ENCODE data around the gene PCDHGA4. TPM values are rescaled to one million over a fixed set of nuclear protein-coding genes. Genes with fewer than 3 reads are reported as not detected.
"Not testable (repeated sequence)": the region's sequence is repeated elsewhere in the genome, so short reads cannot be mapped to it uniquely, and the experiment has no call there.

The PCDHGA4 gene
- total RNA-seq, 1 donor from 2014 or later, result 0.53 TPM

- ATAC-seq; DNase-seq (ENCODE audit: low spot score): not testable (repeated sequence)
These were observed 8.8 kb upstream of the PCDHGA4 start for GRCh38 chr5:141346017-141346416.

DNA sequence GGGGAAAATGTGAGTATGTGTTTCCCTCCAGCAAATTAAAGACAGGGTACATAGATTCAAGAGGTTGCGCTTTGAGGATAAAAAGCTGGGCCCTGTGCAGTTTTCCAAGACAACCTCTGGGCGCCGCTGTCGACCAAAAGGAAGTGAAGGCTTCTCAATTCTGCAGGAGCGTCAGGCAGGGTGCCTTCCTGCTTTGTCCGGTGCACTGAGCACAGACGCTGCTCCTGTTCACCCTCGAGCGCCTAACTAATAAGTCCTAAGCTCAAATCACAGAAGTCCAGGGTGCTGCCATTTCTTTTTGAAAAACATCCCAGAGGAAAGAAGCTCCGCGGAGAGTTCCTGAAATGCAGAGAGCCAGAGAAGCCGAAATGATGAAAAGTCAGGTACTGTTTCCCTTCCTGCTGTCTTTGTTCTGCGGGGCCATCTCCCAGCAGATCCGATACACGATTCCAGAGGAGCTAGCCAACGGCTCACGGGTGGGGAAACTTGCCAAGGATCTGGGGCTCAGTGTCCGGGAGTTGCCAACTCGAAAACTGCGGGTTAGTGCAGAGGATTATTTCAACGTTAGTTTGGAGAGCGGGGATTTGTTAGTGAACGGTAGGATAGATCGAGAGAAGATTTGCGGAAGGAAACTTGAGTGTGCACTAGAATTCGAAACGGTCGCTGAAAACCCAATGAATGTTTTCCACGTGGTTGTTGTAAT is 4.8 kb upstream of the PCDHGA4 start, which contains the start of gene PCDHGB1:
PCDHGB1 (plus strand) TSS at position 183 of the 703 bp plus-strand sequence; CDS start at position 345, 162 bp downstream.
- DNase-seq (ENCODE audit: low spot score) (no peak), ATAC-seq (peak; percentile 44)

DNA sequence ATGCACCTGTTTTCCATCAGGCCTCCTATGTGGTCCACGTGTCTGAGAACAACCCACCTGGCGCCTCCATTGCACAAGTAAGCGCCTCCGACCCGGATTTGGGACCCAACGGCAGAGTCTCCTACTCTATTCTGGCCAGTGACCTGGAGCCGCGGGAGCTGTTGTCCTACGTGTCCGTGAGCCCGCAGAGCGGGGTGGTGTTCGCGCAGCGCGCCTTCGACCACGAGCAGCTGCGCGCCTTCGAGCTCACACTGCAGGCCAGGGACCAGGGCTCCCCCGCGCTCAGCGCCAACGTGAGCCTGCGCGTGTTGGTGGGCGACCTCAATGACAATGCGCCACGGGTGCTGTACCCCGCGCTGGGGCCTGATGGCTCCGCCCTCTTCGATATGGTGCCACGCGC is 3.2 kb upstream of the PCDHGA4 start:
- no peak for DNase-seq (ENCODE audit: low spot score)

GRCh38 chr5:141355641-141356040 is 820 bp downstream of the PCDHGA4 start:
- no peak for ATAC-seq
- DNase-seq (ENCODE audit: low spot score), result no peak

More for the DNA sequence above, 3.2 kb upstream of the PCDHGA4 start:
- ATAC-seq, result no peak

DNA sequence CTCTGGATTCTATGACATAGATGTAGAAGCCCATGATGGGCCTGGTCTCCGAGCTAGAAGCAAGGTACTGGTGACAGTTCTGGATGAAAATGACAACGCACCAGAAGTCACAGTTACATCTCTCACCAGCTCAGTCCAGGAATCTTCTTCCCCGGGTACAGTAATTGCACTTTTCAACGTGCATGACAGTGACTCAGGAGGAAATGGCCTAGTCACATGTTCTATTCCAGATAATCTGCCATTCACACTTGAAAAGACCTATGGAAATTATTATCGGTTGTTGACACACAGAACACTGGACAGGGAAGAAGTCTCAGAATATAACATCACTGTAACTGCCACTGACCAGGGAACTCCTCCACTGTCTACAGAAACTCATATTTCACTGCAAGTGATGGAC is 1.3 kb downstream of the PCDHGA4 start:
- ATAC-seq (no peak), DNase-seq (ENCODE audit: low spot score) (no peak)

- no peak for ATAC-seq
- no peak for DNase-seq (ENCODE audit: low spot score)
These were observed 2.1 kb downstream of the PCDHGA4 start for GRCh38 chr5:141356950-141357349.

DNA sequence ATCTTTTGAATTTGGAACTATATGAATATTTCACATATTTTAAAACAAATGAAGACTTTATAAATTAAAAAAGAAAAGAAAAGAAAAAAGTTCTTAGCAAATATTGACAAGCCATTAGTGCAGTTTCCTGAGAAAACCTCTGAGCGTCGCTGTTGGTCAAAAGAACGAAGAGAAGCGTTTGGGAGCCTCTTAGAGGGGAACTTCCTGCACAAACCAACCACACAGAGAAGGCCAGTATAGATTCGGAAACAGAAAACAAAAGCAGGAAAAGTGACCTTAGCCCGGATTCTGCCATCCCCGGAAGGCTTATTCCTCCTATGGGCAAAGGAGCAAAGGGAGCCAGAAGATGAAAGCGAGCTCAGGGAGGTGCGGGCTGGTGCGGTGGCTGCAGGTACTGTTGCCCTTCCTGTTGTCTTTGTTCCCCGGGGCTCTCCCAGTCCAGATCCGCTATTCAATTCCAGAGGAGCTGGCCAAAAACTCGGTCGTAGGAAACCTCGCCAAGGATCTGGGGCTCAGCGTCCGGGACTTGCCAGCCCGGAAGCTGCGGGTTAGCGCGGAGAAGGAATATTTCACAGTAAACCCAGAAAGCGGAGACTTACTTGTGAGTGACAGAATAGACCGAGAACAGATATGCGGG is 5.1 kb downstream of the PCDHGA4 start, which contains the start of gene PCDHGB2:
PCDHGB2 (plus strand) TSS at position 205 of the 637 bp plus-strand sequence; CDS start at position 347, 142 bp downstream.
- peak; percentile 41 for ATAC-seq

DNA sequence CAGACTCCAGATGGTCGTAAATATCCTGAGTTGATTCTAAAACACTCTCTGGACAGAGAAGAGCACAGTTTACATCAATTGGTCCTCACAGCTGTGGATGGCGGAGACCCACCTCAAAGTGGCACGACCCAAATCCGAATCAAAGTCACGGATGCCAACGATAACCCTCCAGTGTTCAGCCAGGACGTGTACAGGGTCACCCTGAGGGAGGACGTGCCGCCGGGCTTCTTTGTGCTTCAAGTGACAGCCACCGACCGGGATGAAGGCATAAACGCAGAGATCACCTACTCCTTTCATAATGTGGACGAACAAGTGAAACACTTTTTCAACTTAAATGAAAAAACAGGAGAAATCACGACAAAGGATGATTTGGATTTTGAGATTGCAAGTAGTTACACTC is 5.9 kb downstream of the PCDHGA4 start:
- DNase-seq (ENCODE audit: low spot score), result no peak

More for the DNA sequence above, 5.1 kb downstream of the PCDHGA4 start, which contains the start of gene PCDHGB2:
- DNase-seq (ENCODE audit: low spot score), result no peak

DNA sequence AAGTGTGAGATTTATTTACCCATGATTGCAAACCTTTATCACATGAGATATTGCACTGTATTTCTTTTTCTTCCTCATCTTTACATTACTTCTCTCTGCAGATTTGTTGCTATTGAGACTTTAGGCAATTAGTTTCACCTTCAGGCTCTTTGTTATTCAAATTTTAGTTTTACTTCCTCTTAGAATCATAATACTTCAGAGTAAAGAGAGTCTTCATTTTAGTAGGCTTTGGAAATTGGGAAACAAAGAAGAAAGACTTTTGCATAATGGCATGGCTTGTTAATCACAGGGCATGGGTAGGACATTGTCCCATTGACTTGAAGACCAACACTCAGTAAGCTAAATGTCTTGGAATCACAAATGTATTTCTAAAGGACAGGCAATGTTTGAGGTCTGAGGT is 7.9 kb downstream of the PCDHGA4 start:
- ATAC-seq (no peak), DNase-seq (ENCODE audit: low spot score) (no peak)

More for the DNA sequence above, 5.9 kb downstream of the PCDHGA4 start:
- ATAC-seq, result no peak

DNA sequence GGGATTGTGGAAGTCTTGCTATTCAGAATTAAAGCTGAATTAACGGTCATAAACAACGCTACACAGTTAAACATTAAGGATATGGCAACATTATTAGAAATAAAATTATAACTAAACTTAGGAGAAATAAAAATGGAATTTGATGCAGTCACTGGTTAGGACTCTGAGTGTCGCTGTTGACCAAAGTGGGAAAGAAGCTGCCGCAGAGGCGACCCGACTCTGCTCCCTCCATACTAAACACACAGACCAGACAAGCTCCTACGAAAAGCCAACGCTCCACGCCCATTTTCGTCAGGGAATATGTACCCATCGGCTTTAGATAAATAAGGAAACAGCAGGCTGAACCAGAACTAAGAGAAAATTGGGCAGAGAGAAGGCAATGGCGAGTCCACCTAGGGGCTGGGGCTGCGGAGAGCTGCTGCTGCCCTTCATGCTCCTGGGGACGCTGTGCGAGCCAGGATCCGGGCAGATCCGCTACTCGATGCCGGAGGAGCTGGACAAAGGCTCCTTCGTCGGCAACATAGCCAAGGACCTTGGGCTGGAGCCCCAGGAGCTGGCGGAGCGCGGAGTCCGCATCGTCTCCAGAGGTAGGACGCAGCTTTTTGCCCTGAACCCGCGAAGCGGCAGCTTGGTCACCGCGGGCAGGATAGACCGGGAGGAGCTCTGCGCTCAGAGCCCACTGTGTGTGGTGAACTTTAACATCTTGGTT is 9.3 kb downstream of the PCDHGA4 start, which contains the start of gene PCDHGA5:
PCDHGA5 (plus strand) TSS at position 211 of the 709 bp plus-strand sequence; CDS start at position 380, 169 bp downstream.
- no peak for ATAC-seq
- DNase-seq (ENCODE audit: low spot score), result no peak

DNA sequence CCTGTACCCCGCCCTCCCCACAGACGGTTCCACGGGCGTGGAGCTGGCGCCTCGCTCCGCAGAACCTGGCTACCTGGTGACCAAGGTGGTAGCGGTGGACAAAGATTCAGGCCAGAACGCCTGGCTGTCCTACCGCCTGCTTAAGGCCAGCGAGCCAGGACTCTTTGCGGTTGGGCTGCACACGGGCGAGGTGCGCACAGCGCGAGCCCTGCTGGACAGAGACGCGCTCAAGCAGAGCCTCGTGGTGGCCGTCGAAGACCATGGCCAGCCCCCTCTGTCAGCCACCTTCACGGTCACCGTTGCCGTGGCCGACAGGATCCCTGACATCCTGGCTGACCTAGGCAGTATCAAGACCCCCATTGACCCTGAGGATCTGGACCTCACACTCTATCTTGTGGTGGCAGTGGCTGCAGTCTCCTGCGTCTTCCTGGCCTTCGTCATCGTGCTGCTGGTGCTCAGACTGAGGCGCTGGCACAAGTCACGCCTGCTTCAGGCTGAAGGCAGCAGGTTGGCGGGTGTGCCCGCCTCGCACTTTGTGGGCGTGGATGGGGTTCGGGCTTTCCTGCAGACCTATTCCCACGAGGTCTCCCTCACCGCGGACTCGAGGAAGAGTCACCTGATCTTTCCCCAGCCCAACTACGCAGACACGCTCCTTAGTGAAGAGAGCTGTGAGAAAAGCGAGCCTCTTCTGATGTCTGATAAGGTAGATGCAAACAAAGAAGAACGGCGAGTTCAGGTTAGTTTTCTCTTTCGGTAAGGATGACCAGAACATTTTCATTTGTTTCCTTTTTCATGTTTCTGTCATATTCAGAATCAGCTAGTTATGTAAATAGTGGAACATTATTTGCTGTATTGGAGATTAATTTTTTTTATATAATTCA is 11.4 kb downstream of the PCDHGA4 start:
- no peak for DNase-seq (ENCODE audit: low spot score)
- no peak for ATAC-seq

GRCh38 chr5:141369994-141370848 is 15.4 kb downstream of the PCDHGA4 start, which contains the start of gene PCDHGB3:
Gene PCDHGB3, plus strand, starts transcription at chr5:141370242. Its CDS starts 153 bp downstream, at chr5:141370395.
- DNase-seq (ENCODE audit: low spot score) (peak; percentile 44), ATAC-seq (peak; percentile 90)

DNA sequence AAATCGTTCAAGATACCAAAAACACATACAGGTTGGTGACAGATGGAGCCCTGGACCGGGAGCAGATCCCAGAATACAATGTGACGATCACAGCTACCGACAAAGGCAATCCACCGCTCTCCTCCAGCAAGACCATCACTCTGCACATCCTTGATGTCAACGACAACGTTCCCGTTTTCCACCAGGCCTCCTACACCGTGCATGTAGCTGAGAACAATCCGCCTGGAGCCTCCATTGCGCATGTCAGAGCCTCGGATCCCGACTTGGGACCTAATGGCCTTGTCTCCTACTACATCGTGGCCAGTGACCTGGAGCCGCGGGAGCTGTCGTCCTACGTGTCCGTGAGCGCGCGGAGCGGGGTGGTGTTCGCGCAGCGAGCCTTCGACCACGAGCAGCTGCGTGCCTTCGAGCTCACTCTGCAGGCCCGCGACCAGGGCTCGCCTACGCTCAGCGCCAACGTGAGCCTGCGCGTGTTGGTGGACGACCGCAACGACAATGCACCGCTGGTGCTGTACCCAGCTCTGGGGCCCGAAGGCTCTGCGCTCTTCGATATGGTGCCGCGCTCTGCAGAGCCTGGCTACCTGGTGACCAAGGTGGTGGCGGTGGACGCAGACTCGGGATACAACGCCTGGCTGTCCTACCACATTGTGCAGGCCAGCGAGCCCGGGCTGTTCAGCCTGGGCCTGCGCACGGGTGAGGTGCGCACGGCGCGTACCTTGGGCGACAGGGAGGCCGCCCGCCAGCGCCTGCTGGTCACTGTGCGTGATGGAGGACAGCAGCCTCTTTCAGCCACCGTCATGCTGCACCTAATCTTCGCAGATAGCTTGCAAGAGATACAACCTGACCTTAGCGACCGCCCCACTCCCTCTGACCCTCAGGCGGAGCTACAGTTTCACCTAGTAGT is 17.0 kb downstream of the PCDHGA4 start:
- no peak for DNase-seq (ENCODE audit: low spot score)
- no peak for ATAC-seq

GRCh38 chr5:141373673-141374317 is 19.0 kb downstream of the PCDHGA4 start, which contains the start of gene PCDHGA6:
Gene PCDHGA6, plus strand, starts transcription at chr5:141373891. Its CDS starts 193 bp downstream, at chr5:141374084.
- no peak for ATAC-seq
- no peak for DNase-seq (ENCODE audit: low spot score)

- no peak for ATAC-seq
- DNase-seq (ENCODE audit: low spot score), result no peak
These were observed 19.8 kb downstream of the PCDHGA4 start for GRCh38 chr5:141374627-141375026.

DNA sequence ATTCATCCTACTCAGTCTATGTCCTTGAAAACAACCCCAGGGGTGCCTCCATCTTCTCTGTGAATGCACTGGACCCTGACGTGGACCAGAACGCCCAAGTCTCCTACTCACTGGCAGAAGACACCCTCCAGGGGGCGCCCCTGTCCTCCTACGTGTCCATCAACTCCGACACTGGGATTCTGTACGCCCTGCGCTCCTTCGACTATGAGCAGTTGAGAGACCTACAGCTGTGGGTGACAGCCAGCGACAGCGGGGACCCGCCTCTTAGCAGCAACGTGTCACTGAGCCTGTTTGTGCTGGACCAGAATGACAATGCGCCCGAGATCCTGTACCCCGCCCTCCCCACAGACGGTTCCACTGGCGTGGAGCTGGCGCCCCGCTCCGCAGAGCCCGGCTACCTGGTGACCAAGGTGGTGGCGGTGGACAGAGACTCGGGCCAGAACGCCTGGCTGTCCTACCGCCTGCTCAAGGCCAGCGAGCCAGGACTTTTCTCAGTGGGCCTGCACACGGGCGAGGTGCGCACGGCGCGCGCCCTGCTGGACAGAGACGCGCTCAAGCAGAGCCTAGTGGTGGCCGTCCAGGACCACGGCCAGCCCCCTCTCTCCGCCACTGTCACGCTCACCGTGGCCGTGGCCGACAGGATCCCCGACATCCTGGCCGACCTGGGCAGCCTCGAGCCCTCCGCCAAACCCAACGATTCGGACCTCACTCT is 20.8 kb downstream of the PCDHGA4 start:
- not testable (repeated sequence) for DNase-seq (ENCODE audit: low spot score); ATAC-seq

All from left lobe of liver (tissue), 2 donors.